HEK293 (cell line): ENCODE measurements around the gene SPIN2A.
"Not testable (repeated sequence)": the region's sequence is repeated elsewhere in the genome, so short reads cannot be mapped to it uniquely, and the experiment has no call there.

Source experiments
- CTCF ChIA-PET: fragments of 350-600 bp; formaldehyde crosslinking; extraction: SDS; loops from one replicate; lab custom pipeline; 2021; ENCODE audit warnings: antibody characterized with exemption; lab: Yijun Ruan, JAX
- POLR2A ChIA-PET: fragments of 300-600 bp; formaldehyde crosslinking; extraction: SDS; loops from one replicate; lab custom pipeline; 2020; ENCODE audit warnings: antibody characterized with exemption, inconsistent platforms; lab: Yijun Ruan, JAX
- H3K27ac ChIP-seq: fragments of 200-500 bp; sonication (Bioruptor generic); 2 replicates; pipeline ENCODE4 v1.5.1; 2014; ENCODE audit warnings: low read depth, low read length, control low read depth, inconsistent platforms; ENCODE audit errors: extremely low read depth
- H3K36me3 ChIP-seq, 2 experiments: fragments of 200-500 bp in 1 of 2; sonication (Bioruptor generic) in 1 of 2; 1 replicate in 1 of 2; 2 replicates in 1 of 2; pipeline ENCODE4 v1.5.1; 2014 to 2017; ENCODE audit warnings: inconsistent platforms in 2 of 2, low read length in 2 of 2; ENCODE audit not compliant: control insufficient read depth in 2 of 2, insufficient read depth in 1 of 2
- H3K4me1 ChIP-seq: fragments of 200-500 bp; sonication (Bioruptor generic); 2 replicates; pipeline ENCODE4 v1.5.1; 2014; ENCODE audit warnings: mild to moderate bottlenecking, low read length, inconsistent platforms; ENCODE audit not compliant: control insufficient read depth, insufficient read depth
- H3K4me3 ChIP-seq: 2 replicates; pipeline ENCODE4 v1.5.1; 2011; ENCODE audit warnings: low read depth, mild to moderate bottlenecking, control low read depth, low read length, moderate library complexity
- H3K9me3 ChIP-seq: fragments of 200-500 bp; sonication (Bioruptor generic); 2 replicates; pipeline ENCODE4 v1.5.1; 2014; ENCODE audit warnings: low read depth, low read length, inconsistent platforms; ENCODE audit not compliant: control insufficient read depth, insufficient read depth
- BCL11A ChIP-seq: fragments of 450-650 bp; formaldehyde crosslinking; IDR thresholded peaks from 2 replicates; pipeline ENCODE4 v1.5.1; 2016; ENCODE audit warnings: low read depth, missing biosample characterization, missing genetic modification characterization
- GLI2 ChIP-seq: fragments of 450-650 bp; formaldehyde crosslinking; IDR thresholded peaks from 2 replicates; pipeline ENCODE4; 2017; ENCODE audit warnings: missing biosample characterization, missing genetic modification characterization, low read depth, borderline replicate concordance
- ZBTB21 ChIP-seq: fragments of 450-650 bp; formaldehyde crosslinking; IDR thresholded peaks from 2 replicates; pipeline ENCODE4 v1.5.1; 2017; ENCODE audit warnings: missing biosample characterization, missing genetic modification characterization
- ZEB2 ChIP-seq: fragments of 450-650 bp; formaldehyde crosslinking; IDR thresholded peaks from 2 replicates; pipeline ENCODE4 v1.5.1; 2016; ENCODE audit warnings: missing biosample characterization, missing genetic modification characterization
- ZNF10 ChIP-seq: fragments of 450-650 bp; formaldehyde crosslinking; IDR thresholded peaks from 2 replicates; pipeline ENCODE4 v1.5.1; 2017; ENCODE audit warnings: missing biosample characterization, missing genetic modification characterization
- ZNF174 ChIP-seq: fragments of 450-650 bp; formaldehyde crosslinking; IDR thresholded peaks from 2 replicates; pipeline ENCODE4 v1.5.0; 2017; ENCODE audit warnings: missing biosample characterization, mild to moderate bottlenecking, missing genetic modification characterization
- ZNF2 ChIP-seq: fragments of 450-650 bp; formaldehyde crosslinking; IDR thresholded peaks from 2 replicates; pipeline ENCODE4 v1.5.1; 2016; ENCODE audit warnings: missing biosample characterization, missing genetic modification characterization
- ZNF341 ChIP-seq: fragments of 450-650 bp; formaldehyde crosslinking; IDR thresholded peaks from 2 replicates; pipeline ENCODE4; 2016; ENCODE audit warnings: low read depth, missing biosample characterization, missing genetic modification characterization
- ZNF48 ChIP-seq: fragments of 450-650 bp; formaldehyde crosslinking; IDR thresholded peaks from 2 replicates; pipeline ENCODE4 v1.5.1; 2016; ENCODE audit warnings: missing biosample characterization, missing genetic modification characterization
- ZNF544 ChIP-seq: fragments of 450-650 bp; formaldehyde crosslinking; IDR thresholded peaks from 2 replicates; pipeline ENCODE4 v1.5.0; 2017; ENCODE audit warnings: missing biosample characterization, missing genetic modification characterization
- ZNF549 ChIP-seq: fragments of 450-650 bp; IDR thresholded peaks from 2 replicates; pipeline ENCODE4 v1.5.1; 2018; ENCODE audit warnings: missing biosample characterization, missing genetic modification characterization, mild to moderate bottlenecking, inconsistent platforms, moderate library complexity
- ZNF555 ChIP-seq: fragments of 450-650 bp; formaldehyde crosslinking; conservative IDR thresholded peaks from 2 replicates; pipeline ENCODE4 v1.5.1; 2017; ENCODE audit warnings: missing biosample characterization, mild to moderate bottlenecking, missing genetic modification characterization, inconsistent platforms
- ZNF610 ChIP-seq: fragments of 450-650 bp; formaldehyde crosslinking; IDR thresholded peaks from 2 replicates; pipeline ENCODE4 v1.5.1; 2016; ENCODE audit warnings: missing biosample characterization, missing genetic modification characterization, borderline replicate concordance
- ZNF624 ChIP-seq: fragments of 450-650 bp; formaldehyde crosslinking; IDR thresholded peaks from 2 replicates; pipeline ENCODE4 v1.5.1; 2017; ENCODE audit warnings: missing biosample characterization, missing genetic modification characterization
- ZNF629 ChIP-seq: fragments of 450-650 bp; formaldehyde crosslinking; IDR thresholded peaks from 2 replicates; pipeline ENCODE4 v1.5.1; 2017; ENCODE audit warnings: missing biosample characterization, missing genetic modification characterization
- ZNF776 ChIP-seq: fragments of 450-650 bp; formaldehyde crosslinking; IDR thresholded peaks from 2 replicates; pipeline ENCODE4 v1.5.0; 2017; ENCODE audit warnings: missing biosample characterization, missing genetic modification characterization, borderline replicate concordance
- ZNF791 ChIP-seq: fragments of 450-650 bp; formaldehyde crosslinking; IDR thresholded peaks from 2 replicates; pipeline ENCODE4 v1.5.1; 2016; ENCODE audit warnings: missing biosample characterization, missing genetic modification characterization
- ZNF792 ChIP-seq: fragments of 450-650 bp; formaldehyde crosslinking; IDR thresholded peaks from 2 replicates; pipeline ENCODE4 v1.5.1; 2016; ENCODE audit warnings: missing biosample characterization, missing genetic modification characterization
- TF ChIP-seq, protein P1 (sequence below): fragments of 450-650 bp; formaldehyde crosslinking; IDR thresholded peaks from 2 replicates; pipeline ENCODE4 v1.5.1; 2017; ENCODE audit warnings: missing biosample characterization, missing genetic modification characterization
- TF ChIP-seq, protein P2 (sequence below): fragments of 450-650 bp; formaldehyde crosslinking; IDR thresholded peaks from 2 replicates; pipeline ENCODE4 v1.5.1; 2016; ENCODE audit warnings: missing biosample characterization, missing genetic modification characterization
- TF ChIP-seq, protein P3 (sequence below): fragments of 450-650 bp; formaldehyde crosslinking; IDR thresholded peaks from 2 replicates; pipeline ENCODE4 v1.5.1; 2016; ENCODE audit warnings: missing biosample characterization, missing genetic modification characterization
- TF ChIP-seq, protein P4 (sequence below): fragments of 450-650 bp; formaldehyde crosslinking; IDR thresholded peaks from 2 replicates; pipeline ENCODE4 v1.5.1; 2016; ENCODE audit warnings: missing biosample characterization, missing genetic modification characterization
- TF ChIP-seq, protein P5 (sequence below): fragments of 450-650 bp; formaldehyde crosslinking; IDR thresholded peaks from 2 replicates; pipeline ENCODE4 v1.5.1; 2016; ENCODE audit warnings: missing biosample characterization, missing genetic modification characterization

Gene SPIN2A

DNA sequence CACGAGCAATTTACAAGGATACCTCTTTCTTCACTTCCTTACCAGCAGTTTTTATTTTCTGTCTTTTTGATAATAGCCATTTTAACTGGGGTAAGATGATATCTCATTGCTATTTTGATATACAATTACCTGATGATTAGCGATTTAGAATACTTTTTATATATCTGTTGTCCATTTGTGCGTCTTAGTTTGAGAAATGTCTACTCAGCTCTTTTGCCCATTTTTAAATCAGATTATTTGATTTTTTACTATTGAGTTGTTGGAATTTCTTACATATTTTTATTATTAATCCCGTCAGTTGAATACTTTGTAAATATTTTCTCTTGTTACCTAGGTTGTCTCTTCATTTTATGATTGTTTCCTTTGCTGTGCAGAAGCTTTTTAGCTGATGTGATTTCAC, 1.5 kb upstream of the SPIN2A start:
- H3K4me3 ChIP-seq: no peak overlapping the region
- no peaks in the 10 kb centered on the region for H3K4me1 ChIP-seq
- no peak for TF ChIP-seq GLI2
- no peak for TF ChIP-seq ZBTB21 (tag by site-specific recombination)
- TF ChIP-seq ZNF549 (tag by site-specific recombination): no peak
- no peak for TF ChIP-seq ZNF776 (tag by site-specific recombination)
- TF ChIP-seq ZNF48 (tag by site-specific recombination): no peak
- TF ChIP-seq ZNF629 (tag by site-specific recombination): no peak
- POLR2A ChIA-PET: no interaction called here
- CTCF ChIA-PET: interaction anchor here (0.6 kb wide), 1 partner anchor 871 kb away, joined by 3 read pairs; no protein-coding TSS in a partner anchor
- H3K27ac ChIP-seq: no peak overlapping the region
- H3K36me3 ChIP-seq: no peaks in the 10 kb centered on the region
- no peaks in the 10 kb centered on the region for H3K9me3 ChIP-seq

DNA sequence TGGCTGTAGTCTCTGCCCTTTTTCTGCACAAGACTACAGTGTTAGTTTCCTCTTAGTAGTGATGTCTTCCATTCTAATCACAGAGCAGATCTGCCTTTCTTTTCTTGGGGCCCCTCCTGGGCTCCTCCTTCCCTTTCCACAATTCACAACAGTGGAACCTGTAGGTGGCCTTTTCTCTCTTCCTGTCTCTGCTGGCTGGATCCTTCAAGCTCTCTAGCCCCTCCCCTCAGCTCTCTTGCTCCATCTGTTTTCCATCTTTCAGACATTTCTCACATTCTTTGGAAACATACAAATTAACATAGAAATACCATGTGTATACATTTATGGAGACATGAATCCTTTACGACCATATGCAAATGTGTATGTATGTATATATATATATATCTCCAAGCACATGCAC, 304 bp upstream of the SPIN2A start:
- Histone ChIP-seq H3K36me3 (no peaks in the 10 kb centered on the region), H3K4me1 (no peaks in the 10 kb centered on the region), H3K4me3 (no peak overlapping the region), H3K9me3 (no peaks in the 10 kb centered on the region), H3K27ac (no peak overlapping the region)
- ChIA-PET POLR2A (no interaction called here), CTCF (no interaction called here)
- TF ChIP-seq ZNF624: no peak
- TF ChIP-seq ZNF555: no peak
- no peak for TF ChIP-seq BCL11A
- no peak for TF ChIP-seq ZNF544 (tag by site-specific recombination)
- TF ChIP-seq ZNF2 (tag by site-specific recombination): no peak
- no peak for TF ChIP-seq ZNF791
- TF ChIP-seq, protein P1, sequence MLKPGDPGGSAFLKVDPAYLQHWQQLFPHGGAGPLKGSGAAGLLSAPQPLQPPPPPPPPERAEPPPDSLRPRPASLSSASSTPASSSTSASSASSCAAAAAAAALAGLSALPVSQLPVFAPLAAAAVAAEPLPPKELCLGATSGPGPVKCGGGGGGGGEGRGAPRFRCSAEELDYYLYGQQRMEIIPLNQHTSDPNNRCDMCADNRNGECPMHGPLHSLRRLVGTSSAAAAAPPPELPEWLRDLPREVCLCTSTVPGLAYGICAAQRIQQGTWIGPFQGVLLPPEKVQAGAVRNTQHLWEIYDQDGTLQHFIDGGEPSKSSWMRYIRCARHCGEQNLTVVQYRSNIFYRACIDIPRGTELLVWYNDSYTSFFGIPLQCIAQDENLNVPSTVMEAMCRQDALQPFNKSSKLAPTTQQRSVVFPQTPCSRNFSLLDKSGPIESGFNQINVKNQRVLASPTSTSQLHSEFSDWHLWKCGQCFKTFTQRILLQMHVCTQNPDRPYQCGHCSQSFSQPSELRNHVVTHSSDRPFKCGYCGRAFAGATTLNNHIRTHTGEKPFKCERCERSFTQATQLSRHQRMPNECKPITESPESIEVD: no peak
- TF ChIP-seq ZNF610 (tag by site-specific recombination): no peak
- TF ChIP-seq ZNF174 (tag by site-specific recombination): no peak
- TF ChIP-seq ZNF10 (tag by site-specific recombination): no peak
- TF ChIP-seq, protein P2, sequence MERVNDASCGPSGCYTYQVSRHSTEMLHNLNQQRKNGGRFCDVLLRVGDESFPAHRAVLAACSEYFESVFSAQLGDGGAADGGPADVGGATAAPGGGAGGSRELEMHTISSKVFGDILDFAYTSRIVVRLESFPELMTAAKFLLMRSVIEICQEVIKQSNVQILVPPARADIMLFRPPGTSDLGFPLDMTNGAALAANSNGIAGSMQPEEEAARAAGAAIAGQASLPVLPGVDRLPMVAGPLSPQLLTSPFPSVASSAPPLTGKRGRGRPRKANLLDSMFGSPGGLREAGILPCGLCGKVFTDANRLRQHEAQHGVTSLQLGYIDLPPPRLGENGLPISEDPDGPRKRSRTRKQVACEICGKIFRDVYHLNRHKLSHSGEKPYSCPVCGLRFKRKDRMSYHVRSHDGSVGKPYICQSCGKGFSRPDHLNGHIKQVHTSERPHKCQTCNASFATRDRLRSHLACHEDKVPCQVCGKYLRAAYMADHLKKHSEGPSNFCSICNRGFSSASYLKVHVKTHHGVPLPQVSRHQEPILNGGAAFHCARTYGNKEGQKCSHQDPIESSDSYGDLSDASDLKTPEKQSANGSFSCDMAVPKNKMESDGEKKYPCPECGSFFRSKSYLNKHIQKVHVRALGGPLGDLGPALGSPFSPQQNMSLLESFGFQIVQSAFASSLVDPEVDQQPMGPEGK: no peak
- TF ChIP-seq, protein P3, sequence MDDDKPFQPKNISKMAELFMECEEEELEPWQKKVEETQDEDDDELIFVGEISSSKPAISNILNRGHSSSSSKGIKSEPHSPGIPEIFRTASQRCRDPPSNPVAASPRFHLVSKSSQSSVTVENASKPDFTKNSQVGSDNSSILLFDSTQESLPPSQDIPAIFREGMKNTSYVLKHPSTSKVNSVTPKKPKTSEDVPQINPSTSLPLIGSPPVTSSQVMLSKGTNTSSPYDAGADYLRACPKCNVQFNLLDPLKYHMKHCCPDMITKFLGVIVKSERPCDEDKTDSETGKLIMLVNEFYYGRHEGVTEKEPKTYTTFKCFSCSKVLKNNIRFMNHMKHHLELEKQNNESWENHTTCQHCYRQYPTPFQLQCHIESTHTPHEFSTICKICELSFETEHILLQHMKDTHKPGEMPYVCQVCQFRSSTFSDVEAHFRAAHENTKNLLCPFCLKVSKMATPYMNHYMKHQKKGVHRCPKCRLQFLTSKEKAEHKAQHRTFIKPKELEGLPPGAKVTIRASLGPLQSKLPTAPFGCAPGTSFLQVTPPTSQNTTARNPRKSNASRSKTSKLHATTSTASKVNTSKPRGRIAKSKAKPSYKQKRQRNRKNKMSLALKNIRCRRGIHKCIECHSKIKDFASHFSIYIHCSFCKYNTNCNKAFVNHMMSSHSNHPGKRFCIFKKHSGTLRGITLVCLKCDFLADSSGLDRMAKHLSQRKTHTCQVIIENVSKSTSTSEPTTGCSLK: no peak
- no peak for TF ChIP-seq ZNF792
- TF ChIP-seq, protein P4, sequence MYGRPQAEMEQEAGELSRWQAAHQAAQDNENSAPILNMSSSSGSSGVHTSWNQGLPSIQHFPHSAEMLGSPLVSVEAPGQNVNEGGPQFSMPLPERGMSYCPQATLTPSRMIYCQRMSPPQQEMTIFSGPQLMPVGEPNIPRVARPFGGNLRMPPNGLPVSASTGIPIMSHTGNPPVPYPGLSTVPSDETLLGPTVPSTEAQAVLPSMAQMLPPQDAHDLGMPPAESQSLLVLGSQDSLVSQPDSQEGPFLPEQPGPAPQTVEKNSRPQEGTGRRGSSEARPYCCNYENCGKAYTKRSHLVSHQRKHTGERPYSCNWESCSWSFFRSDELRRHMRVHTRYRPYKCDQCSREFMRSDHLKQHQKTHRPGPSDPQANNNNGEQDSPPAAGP: no peak
- TF ChIP-seq, protein P5, sequence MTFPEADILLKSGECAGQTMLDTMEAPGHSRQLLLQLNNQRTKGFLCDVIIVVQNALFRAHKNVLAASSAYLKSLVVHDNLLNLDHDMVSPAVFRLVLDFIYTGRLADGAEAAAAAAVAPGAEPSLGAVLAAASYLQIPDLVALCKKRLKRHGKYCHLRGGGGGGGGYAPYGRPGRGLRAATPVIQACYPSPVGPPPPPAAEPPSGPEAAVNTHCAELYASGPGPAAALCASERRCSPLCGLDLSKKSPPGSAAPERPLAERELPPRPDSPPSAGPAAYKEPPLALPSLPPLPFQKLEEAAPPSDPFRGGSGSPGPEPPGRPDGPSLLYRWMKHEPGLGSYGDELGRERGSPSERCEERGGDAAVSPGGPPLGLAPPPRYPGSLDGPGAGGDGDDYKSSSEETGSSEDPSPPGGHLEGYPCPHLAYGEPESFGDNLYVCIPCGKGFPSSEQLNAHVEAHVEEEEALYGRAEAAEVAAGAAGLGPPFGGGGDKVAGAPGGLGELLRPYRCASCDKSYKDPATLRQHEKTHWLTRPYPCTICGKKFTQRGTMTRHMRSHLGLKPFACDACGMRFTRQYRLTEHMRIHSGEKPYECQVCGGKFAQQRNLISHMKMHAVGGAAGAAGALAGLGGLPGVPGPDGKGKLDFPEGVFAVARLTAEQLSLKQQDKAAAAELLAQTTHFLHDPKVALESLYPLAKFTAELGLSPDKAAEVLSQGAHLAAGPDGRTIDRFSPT (tag by site-specific recombination): no peak
- no peak for TF ChIP-seq ZEB2
- no peak for TF ChIP-seq ZNF341 (tag by site-specific recombination)
- TF ChIP-seq, all 188 proteins: peak for 0

DNA sequence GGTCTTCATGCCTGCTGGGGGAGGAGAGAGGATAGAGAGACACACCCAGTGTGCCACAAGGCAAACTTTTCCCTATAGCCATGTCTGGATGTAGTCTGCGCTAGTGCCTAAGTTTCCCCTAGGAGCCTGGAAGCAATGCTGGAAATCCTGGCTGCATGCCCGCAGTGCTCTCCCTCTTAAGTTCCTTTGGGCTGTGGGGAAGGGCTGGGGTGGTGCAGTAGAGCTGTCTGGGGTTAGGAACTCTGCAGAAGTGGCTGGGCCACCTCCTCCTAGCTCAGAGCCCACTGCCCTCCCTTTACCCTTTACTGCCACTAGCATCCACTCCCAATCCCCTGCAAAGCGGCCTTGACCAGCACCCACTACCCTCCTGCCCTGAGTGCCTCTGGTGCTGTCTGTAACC, 608 bp downstream of the SPIN2A start:
- H3K4me3 ChIP-seq, H3K36me3 ChIP-seq, H3K9me3 ChIP-seq, POLR2A ChIA-PET, H3K27ac ChIP-seq, H3K4me1 ChIP-seq: not testable (repeated sequence)
- CTCF ChIA-PET: interaction anchor here (0.5 kb wide), 1 partner anchor 559 kb away, joined by 3 read pairs; no protein-coding TSS in a partner anchor
